Gastroesophageal sphincter (tissue), 4 donors: ENCODE results near the gene ATP9B. TPM values are rescaled to one million over a fixed set of nuclear protein-coding genes. Genes with fewer than 3 reads are reported as not detected.

ENCODE experiments used
- ATAC-seq: fragments of 150-250 bp; one replicate; pipeline ENCODE4 v1.9.1; 2016; ENCODE audit warnings: mild to moderate bottlenecking, moderate library complexity
- H3K27ac ChIP-seq, 4 donors: fragments of 200-600 bp; sonication (generic) in 3 of 4; 1 replicate in 3 of 4; 2 replicates in 1 of 4; pipeline ENCODE4 v1.5.1; 2016 to 2019
- H3K27me3 ChIP-seq: fragments of 200-600 bp; sonication (generic); one replicate; pipeline ENCODE4 v1.5.1; 2019
- H3K36me3 ChIP-seq, 2 donors: fragments of 200-600 bp; sonication (generic); one replicate each; pipeline ENCODE4 v1.5.1; 2019; ENCODE audit warnings: control low read depth in 1 of 2
- H3K4me1 ChIP-seq, 3 donors: fragments of 200-600 bp; sonication (generic); 1 replicate in 2 of 3; 2 replicates in 1 of 3; pipeline ENCODE4 v1.5.1; 2016 to 2019; ENCODE audit warnings: control low read depth in 2 of 3
- H3K4me3 ChIP-seq, 2 donors: fragments of 200-600 bp; sonication (generic); one replicate each; pipeline ENCODE4 v1.5.1; 2019; ENCODE audit warnings: mild to moderate bottlenecking in 1 of 2, moderate library complexity in 1 of 2
- H3K9me3 ChIP-seq, 3 donors: fragments of 200-600 bp; sonication (generic); one replicate each; pipeline ENCODE4 v1.5.1; 2017 to 2019; ENCODE audit warnings: control low read depth in 2 of 3
- EP300 ChIP-seq: sonication (generic); formaldehyde crosslinking; IDR thresholded peaks from one replicate; pipeline ENCODE4 v1.6.1; 2017; ENCODE audit warnings: antibody characterized with exemption, mild to moderate bottlenecking
- POLR2A ChIP-seq, 2 donors: fragments of 450-650 bp; IDR thresholded peaks; one replicate each; pipeline ENCODE4 v1.6.1; 2017; ENCODE audit warnings: antibody characterized with exemption in 2 of 2, mild to moderate bottlenecking in 2 of 2, moderate library complexity in 1 of 2
- POLR2AphosphoS5 ChIP-seq: sonication (generic); formaldehyde crosslinking; IDR thresholded peaks from one replicate; pipeline ENCODE4 v1.6.1; 2017; ENCODE audit warnings: antibody characterized with exemption
- WGBS, 2 donors: methylation state at CpG; one replicate each; pipeline ENCODE4 v1.1.5; 2018; ENCODE audit warnings: low coverage in 1 of 2; 5-methylcytosine and 5-hydroxymethylcytosine counted together
- total RNA-seq, 4 donors: library from RNA; depleted of rRNA; stranded (reverse); fragments of >200 nt; gene quantifications; one replicate each; pipeline ENCODE4 v1.1.0, GENCODE V29; 2016
- TF ChIP-seq, protein P1 (sequence below), 4 experiments: fragments of 200-600 bp in 2 of 4; fragments of 450-650 bp in 2 of 4; sonication (generic) in 1 of 4; IDR thresholded peaks; one replicate each; pipeline ENCODE4 v1.5.1; 2017 to 2019; ENCODE audit warnings: antibody characterized with exemption in 4 of 4, mild to moderate bottlenecking in 2 of 4, moderate library complexity in 2 of 4

Gene ATP9B
- total RNA-seq, 4 donors from 2014 or later: 16.6 to 48.7 (median 33.7) TPM

DNA sequence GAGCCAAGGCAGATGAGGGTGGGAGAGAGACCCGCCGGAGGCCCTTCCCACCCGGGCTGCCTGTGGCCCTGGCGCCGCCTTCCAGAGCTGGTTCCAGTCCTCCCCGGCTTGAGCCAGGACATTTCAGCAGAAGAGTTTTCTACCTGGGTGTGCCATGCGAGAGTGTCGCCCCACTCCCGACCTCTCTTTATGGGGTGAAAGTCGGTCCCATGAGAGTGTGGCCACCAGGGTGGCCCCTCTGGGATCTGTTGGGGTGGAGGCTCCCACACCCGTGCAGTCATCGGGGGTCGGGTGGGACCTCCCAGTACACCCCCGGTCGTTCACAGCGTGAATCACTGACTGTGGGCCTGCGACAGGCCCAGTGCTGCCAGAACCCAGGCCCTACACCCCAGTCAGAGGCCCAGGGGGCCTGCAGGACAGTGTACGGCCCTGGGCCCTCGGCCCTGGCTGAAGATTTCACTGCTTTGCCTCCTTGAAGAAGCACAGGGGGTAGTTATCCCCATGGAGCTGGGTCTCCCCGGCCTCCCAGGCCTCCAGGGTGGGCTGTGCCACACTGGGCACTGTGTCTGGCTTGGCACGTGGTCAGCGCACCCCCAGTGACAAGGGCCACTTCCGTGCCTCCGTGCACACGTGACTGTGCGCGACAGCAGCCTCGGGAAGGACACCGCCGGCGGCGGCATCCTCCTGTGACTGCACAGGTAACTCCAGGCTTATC, 332.5 kb downstream of the ATP9B start:
- no peak for ATAC-seq
- H3K27ac ChIP-seq: peak overlapping the region in 3 of 4 donors; percentile 86 to 95 (median 91)
- peak overlapping the region in 1 of 2 donors; percentile 95 for H3K4me3 ChIP-seq
- peaks cover 0 to 79% (median 27%) of the 10 kb centered on the region in 3 donors for H3K4me1 ChIP-seq
- no peaks in the 10 kb centered on the region for H3K27me3 ChIP-seq
- no peaks in the 10 kb centered on the region for H3K9me3 ChIP-seq
- H3K36me3 ChIP-seq: peaks cover 0 to under 1% of the 10 kb centered on the region in 2 donors
- TF ChIP-seq POLR2A (IDR thresholded peaks at IDR 0.05) (no peak), POLR2AphosphoS5 (no peak), EP300 (no peak)
- TF ChIP-seq, protein P1, sequence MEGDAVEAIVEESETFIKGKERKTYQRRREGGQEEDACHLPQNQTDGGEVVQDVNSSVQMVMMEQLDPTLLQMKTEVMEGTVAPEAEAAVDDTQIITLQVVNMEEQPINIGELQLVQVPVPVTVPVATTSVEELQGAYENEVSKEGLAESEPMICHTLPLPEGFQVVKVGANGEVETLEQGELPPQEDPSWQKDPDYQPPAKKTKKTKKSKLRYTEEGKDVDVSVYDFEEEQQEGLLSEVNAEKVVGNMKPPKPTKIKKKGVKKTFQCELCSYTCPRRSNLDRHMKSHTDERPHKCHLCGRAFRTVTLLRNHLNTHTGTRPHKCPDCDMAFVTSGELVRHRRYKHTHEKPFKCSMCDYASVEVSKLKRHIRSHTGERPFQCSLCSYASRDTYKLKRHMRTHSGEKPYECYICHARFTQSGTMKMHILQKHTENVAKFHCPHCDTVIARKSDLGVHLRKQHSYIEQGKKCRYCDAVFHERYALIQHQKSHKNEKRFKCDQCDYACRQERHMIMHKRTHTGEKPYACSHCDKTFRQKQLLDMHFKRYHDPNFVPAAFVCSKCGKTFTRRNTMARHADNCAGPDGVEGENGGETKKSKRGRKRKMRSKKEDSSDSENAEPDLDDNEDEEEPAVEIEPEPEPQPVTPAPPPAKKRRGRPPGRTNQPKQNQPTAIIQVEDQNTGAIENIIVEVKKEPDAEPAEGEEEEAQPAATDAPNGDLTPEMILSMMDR (IDR thresholded peaks at IDR 0.05): no peak
- WGBS, 2 donors: no CpG with 5 or more reads among the region's 32 CpGs

DNA sequence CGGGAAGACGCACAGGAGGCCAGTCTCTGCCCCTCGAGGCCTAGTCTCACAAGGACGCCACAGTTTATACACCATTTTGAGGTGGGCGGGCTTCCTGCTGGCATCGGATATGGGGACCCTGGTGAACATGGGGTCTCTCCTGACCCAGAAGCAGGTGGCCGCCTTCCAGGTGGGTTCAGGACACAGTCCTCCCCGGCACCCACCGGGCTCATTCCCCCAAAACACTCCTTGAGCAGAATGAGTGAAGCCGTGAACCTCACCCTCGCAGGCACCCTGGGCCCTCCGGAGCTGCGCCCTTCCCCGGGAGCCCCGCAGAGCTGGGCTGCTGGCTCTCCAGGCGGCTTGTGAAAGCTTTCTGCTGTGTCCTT, 333.0 kb downstream of the ATP9B start:
- no peaks in the 10 kb centered on the region for H3K27me3 ChIP-seq
- H3K4me1 ChIP-seq: peaks cover 0 to 74% (median 24%) of the 10 kb centered on the region in 3 donors
- no peak for ATAC-seq
- WGBS, 2 donors: no CpG with 5 or more reads among the region's 16 CpGs
- TF ChIP-seq EP300 (no peak), POLR2AphosphoS5 (no peak), POLR2A (IDR thresholded peaks at IDR 0.05) (no peak)
- TF ChIP-seq, protein P1 (IDR thresholded peaks at IDR 0.05): no peak
- no peaks in the 10 kb centered on the region for H3K9me3 ChIP-seq
- peak overlapping the region in 3 of 4 donors; percentile 86 to 95 (median 91) for H3K27ac ChIP-seq
- H3K36me3 ChIP-seq: peaks cover 0 to 6% of the 10 kb centered on the region in 2 donors
- H3K4me3 ChIP-seq: no peak overlapping the region

DNA sequence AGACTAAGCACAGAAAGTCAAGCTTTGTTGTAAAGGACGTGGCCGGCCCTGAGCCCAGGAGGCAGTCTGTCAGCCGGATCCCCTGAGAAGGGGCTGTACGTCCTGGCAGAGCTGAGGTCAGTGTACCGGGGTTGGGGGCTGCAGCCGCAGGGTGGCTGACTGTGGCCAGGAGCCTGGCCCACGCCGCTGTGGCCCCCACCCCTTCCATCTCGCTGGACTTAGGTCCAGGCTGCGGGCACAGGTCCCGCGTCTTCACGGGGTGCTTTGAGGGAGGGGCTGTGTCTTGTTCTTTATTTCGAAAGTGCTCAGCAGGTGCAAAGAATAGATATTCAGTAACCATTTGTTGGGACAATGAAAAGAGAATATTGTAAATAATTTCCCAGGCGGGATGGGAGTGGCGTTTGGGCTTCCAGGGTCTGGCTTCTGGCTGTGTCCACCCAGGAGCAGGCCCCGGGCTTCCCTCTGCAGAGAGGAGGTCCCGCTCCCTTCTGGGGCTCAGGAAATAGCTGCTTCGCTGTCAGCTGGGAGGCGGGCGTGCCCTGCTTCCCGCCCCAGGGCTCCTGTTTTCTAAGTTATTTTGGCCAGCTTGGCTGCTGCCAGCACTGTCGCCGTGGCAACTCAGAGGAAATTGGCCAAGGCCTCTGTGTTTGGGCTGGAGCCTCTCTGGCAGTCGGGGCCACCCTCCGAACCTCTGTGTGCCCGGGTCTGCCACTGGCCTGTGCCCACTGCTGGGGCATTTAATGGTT, 334.0 kb downstream of the ATP9B start:
- 0 to 33% methylated on average over 1 to 8 of the region's 27 CpGs for WGBS, 2 donors
- peak overlapping the region in 3 of 4 donors; percentile 86 to 95 (median 91) for H3K27ac ChIP-seq
- peaks cover 0 to 6% of the 10 kb centered on the region in 2 donors for H3K36me3 ChIP-seq
- no peaks in the 10 kb centered on the region for H3K27me3 ChIP-seq
- TF ChIP-seq POLR2AphosphoS5: no peak
- TF ChIP-seq, protein P1 (IDR thresholded peaks at IDR 0.05): peak in 1 of 4 experiments; percentile 16
- H3K4me1 ChIP-seq: peaks cover 0 to 66% (median 24%) of the 10 kb centered on the region in 3 donors
- no peaks in the 10 kb centered on the region for H3K9me3 ChIP-seq
- peak; percentile 78 for ATAC-seq
- H3K4me3 ChIP-seq: peak overlapping the region in 1 of 2 donors; percentile 27

DNA sequence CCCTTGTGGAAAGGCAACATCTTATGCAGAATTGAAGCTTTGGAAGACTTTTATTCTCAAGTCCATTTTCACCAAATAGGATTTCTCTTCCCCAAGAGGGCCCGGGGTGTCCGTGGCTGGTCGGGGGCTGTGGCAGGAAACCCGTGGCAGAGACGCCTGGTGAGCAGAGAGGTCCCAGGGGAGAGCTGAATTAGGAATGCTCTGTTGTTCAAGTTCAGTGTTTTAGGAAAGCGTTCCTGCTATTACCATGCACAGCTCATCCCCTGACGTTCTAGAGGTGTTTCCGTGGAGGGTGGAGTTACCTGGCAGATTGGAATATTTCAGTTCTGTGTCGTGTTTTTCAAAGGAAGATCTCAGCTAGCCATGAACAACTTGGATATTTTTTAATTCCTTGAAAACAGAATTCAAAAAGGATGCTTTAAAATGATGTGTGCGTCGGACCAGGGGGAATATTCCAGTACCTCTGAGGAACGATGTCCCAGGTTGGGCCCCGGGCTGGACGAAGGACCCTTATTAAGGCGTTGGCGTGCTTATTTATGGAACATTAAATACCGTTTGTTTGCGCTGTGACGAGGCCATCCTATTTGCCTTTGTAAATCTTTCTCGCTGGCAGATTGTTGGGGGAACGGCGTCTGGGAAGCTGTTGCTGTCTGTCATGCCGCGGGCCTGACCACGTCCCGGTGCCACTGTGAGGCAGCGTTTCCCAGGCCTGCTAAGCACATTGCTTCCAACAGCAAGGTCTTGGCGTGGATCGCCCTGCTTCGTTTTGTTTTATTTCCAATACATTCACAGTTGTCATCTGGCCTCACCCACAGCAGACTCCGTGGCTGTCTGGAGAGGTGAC, 334.8 kb downstream of the ATP9B start:
- 69 to 83% methylated on average over 16 to 22 of the region's 31 CpGs for WGBS, 2 donors
- Histone ChIP-seq H3K27ac (peak overlapping the region in 3 of 4 donors; percentile 86 to 95 (median 91)), H3K27me3 (no peaks in the 10 kb centered on the region), H3K4me1 (peaks cover 0 to 63% (median 24%) of the 10 kb centered on the region in 3 donors), H3K9me3 (no peaks in the 10 kb centered on the region), H3K36me3 (peaks cover 0 to 6% of the 10 kb centered on the region in 2 donors), H3K4me3 (peak overlapping the region in 1 of 2 donors; percentile 27)
- ATAC-seq: no peak
- TF ChIP-seq EP300 (no peak), POLR2AphosphoS5 (no peak), POLR2A (IDR thresholded peaks at IDR 0.05) (no peak)
- TF ChIP-seq, protein P1 (IDR thresholded peaks at IDR 0.05): no peak
